ENCODE results near the gene POLR1E. TPM values are rescaled to one million over a fixed set of nuclear protein-coding genes. Genes with fewer than 3 reads are reported as not detected.

The POLR1E gene
- total RNA-seq, 4 donors from 2014 or later, result 4.0 to 21.5 (median 8.1) TPM

GRCh38 chr9:37453827-37454226 is 31.9 kb upstream of the POLR1E start:
- H3K9me3 ChIP-seq, result no peaks in the 10 kb centered on the region
- H3K27ac ChIP-seq, result no peak overlapping the region
- TF ChIP-seq CTCF (IDR thresholded peaks at IDR 0.05) (no peak), POLR2A (IDR thresholded peaks at IDR 0.05) (no peak)
- no peaks in the 10 kb centered on the region for H3K36me3 ChIP-seq
- H3K4me3 ChIP-seq, result no peak overlapping the region
- peaks cover 0 to 18% (median 0%) of the 10 kb centered on the region in 4 donors for H3K4me1 ChIP-seq
- DNase-seq, result no peak
- no peaks in the 10 kb centered on the region for H3K27me3 ChIP-seq

- Histone ChIP-seq H3K27ac (no peak overlapping the region), H3K27me3 (no peaks in the 10 kb centered on the region), H3K36me3 (no peaks in the 10 kb centered on the region), H3K4me1 (peaks cover 0 to 18% (median 0%) of the 10 kb centered on the region in 4 donors), H3K4me3 (no peak overlapping the region), H3K9me3 (no peaks in the 10 kb centered on the region)
- no peak for TF ChIP-seq CTCF (IDR thresholded peaks at IDR 0.05)
- TF ChIP-seq POLR2A (IDR thresholded peaks at IDR 0.05), result no peak
- DNase-seq, result no peak
Observed at GRCh38 chr9:37454238-37454637, 31.5 kb upstream of the POLR1E start.

DNA sequence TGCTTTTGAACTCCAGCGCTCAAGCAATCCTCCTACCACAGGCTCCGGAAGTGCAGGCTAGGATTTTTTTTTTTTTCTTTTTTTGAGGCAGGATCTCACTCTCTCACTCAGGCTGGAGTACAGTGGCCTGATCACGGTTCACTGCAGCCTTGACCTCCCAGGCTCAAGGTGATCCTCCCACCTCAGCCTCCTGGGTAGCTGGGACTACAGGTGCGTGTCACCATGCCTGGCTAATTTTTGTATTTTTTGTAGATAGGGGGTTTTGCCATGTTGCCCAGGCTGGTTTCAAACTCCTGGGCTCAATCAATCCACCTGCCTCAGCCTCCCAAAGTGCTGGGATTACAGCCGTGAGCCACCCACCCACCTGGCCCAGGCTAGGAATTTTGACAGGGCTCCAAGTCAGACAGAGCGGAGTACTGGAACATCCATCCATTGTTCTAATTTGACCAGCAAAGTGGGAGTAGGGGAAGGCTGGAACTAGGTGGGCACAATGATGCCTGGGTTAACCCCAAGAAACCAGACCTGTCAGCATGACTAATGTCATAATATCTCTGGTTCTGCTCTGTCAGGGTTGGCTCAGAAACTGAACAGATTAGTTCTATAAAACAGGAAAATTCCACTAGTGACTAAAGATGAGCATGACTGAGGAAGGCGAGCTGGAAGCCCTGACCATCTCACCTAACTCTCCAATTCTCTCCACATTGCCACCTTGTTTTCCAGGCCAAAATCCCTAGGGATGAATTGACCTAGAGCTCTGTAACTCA is 29.7 kb upstream of the POLR1E start:
- H3K9me3 ChIP-seq, result no peaks in the 10 kb centered on the region
- no peak overlapping the region for H3K27ac ChIP-seq
- no peak for DNase-seq
- TF ChIP-seq CTCF (IDR thresholded peaks at IDR 0.05), result no peak
- no peak for TF ChIP-seq POLR2A (IDR thresholded peaks at IDR 0.05)
- H3K27me3 ChIP-seq, result no peaks in the 10 kb centered on the region
- H3K36me3 ChIP-seq, result no peaks in the 10 kb centered on the region
- H3K4me1 ChIP-seq, result peaks cover 0 to 18% (median 0%) of the 10 kb centered on the region in 4 donors
- no peak overlapping the region for H3K4me3 ChIP-seq

GRCh38 chr9:37456817-37457216 is 28.9 kb upstream of the POLR1E start:
- Histone ChIP-seq H3K4me3 (no peak overlapping the region), H3K4me1 (peaks cover 0 to 21% (median 0%) of the 10 kb centered on the region in 4 donors), H3K36me3 (no peaks in the 10 kb centered on the region), H3K27ac (no peak overlapping the region), H3K27me3 (no peaks in the 10 kb centered on the region), H3K9me3 (no peaks in the 10 kb centered on the region)
- DNase-seq, result no peak
- TF ChIP-seq CTCF (IDR thresholded peaks at IDR 0.05) (no peak), POLR2A (IDR thresholded peaks at IDR 0.05) (no peak)

- Histone ChIP-seq H3K27ac (peak overlapping the region in 2 of 4 donors; percentile 97 to 99), H3K4me3 (peak overlapping the region; percentile 74 to 91 (median 82))
Observed at GRCh38 chr9:37464006-37464405, 21.7 kb upstream of the POLR1E start.

More at GRCh38 chr9:37464006-37464405, 21.7 kb upstream of the POLR1E start:
- no peaks in the 10 kb centered on the region for H3K27me3 ChIP-seq
- no peak for TF ChIP-seq POLR2A (IDR thresholded peaks at IDR 0.05)
- no peak for TF ChIP-seq CTCF (IDR thresholded peaks at IDR 0.05)
- H3K36me3 ChIP-seq, result no peaks in the 10 kb centered on the region
- H3K9me3 ChIP-seq, result no peaks in the 10 kb centered on the region
- DNase-seq, result no peak
- peaks cover 0 to 29% (median 0%) of the 10 kb centered on the region in 4 donors for H3K4me1 ChIP-seq

Measured in Peyer's patch (tissue), 4 donors.